Gastrocnemius medialis (tissue), 4 donors: ENCODE data around the gene PXT1.
"Not testable (repeated sequence)": the region's sequence is repeated elsewhere in the genome, so short reads cannot be mapped to it uniquely, and the experiment has no call there.

ENCODE experiments used
- POLR2A ChIP-seq, 2 donors: fragments of 450-650 bp; IDR thresholded peaks; one replicate each; pipeline ENCODE4 v1.6.1; 2017; ENCODE audit warnings: antibody characterized with exemption in 2 of 2, mild to moderate bottlenecking in 2 of 2, moderate library complexity in 2 of 2
- TF ChIP-seq, protein P1 (sequence below), 5 experiments: fragments of 450-650 bp in 3 of 5; fragments of 200-600 bp in 2 of 5; sonication (generic) in 2 of 5; IDR thresholded peaks in 4 of 5; conservative IDR thresholded peaks in 1 of 5; 1 replicate in 4 of 5; 2 replicates in 1 of 5; pipeline ENCODE4 v1.5.1; 2016 to 2019; ENCODE audit warnings: antibody characterized with exemption in 5 of 5, mild to moderate bottlenecking in 3 of 5, moderate library complexity in 3 of 5

DNA sequence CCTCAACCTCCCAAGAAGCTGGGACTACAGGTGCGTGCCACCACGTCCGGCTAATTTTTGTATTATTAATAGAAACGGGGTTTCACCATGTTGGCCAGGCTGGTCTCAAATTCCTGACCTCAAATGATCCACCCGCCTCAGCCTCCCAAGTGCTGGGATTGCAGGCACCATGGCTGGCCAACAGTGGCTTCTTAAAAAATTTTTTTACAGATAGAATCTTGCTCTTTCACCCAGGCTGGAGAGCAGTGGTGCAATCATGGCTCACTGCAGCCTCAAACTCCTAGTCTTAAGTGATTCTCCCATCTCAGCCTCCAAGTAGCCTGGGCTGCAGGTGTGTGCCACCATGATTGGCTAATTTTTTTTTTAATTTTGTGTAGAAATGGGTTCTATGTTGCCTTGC lies 40.7 kb upstream of the PXT1 start:
- not testable (repeated sequence) for TF ChIP-seq POLR2A (IDR thresholded peaks at IDR 0.05)
- TF ChIP-seq, protein P1, sequence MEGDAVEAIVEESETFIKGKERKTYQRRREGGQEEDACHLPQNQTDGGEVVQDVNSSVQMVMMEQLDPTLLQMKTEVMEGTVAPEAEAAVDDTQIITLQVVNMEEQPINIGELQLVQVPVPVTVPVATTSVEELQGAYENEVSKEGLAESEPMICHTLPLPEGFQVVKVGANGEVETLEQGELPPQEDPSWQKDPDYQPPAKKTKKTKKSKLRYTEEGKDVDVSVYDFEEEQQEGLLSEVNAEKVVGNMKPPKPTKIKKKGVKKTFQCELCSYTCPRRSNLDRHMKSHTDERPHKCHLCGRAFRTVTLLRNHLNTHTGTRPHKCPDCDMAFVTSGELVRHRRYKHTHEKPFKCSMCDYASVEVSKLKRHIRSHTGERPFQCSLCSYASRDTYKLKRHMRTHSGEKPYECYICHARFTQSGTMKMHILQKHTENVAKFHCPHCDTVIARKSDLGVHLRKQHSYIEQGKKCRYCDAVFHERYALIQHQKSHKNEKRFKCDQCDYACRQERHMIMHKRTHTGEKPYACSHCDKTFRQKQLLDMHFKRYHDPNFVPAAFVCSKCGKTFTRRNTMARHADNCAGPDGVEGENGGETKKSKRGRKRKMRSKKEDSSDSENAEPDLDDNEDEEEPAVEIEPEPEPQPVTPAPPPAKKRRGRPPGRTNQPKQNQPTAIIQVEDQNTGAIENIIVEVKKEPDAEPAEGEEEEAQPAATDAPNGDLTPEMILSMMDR (IDR thresholded peaks at IDR 0.05 in 4 of 5, conservative IDR thresholded peaks at IDR 0.05 in 1 of 5) = not testable (repeated sequence)
